LoVo (cell line): ENCODE data around the gene TOM1.

Experiments
- DNase-seq: peaks from one replicate; pipeline ENCODE4 v3.0.0-alpha.2; 2016; ENCODE audit warnings: low spot score

The TOM1 gene

GRCh38 chr22:35324067-35324466, 24.4 kb downstream of the TOM1 start:
- DNase-seq, result no peak

- no peak for DNase-seq
Observed at GRCh38 chr22:35324762-35325161, 25.1 kb downstream of the TOM1 start.

DNA sequence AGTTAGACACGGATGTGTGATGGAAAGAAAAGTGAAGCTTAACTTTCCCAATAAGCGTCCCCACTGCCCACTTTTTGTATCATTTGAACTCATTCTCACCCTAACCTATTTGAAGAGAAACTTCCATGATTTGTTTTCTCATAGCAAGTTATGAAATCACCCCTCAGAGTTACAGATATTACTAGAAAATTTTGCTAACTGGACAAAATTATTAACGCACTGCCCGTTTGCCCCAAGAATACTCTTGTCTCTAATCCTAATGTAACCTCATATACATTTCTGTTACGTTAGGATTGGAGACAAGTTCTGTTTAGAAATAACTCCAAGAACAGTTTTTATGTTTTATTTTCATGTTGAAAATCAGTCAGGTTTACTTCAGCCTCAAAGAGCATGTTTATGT, 25.5 kb downstream of the TOM1 start:
- DNase-seq, result no peak

GRCh38 chr22:35326854-35327562, 27.3 kb downstream of the TOM1 start:
- no peak for DNase-seq

GRCh38 chr22:35327690-35328471, 28.2 kb downstream of the TOM1 start:
- DNase-seq, result no peak

- DNase-seq, result no peak
Observed at GRCh38 chr22:35328472-35328885, 28.8 kb downstream of the TOM1 start.

GRCh38 chr22:35329114-35329847, 29.6 kb downstream of the TOM1 start:
- no peak for DNase-seq

GRCh38 chr22:35330258-35330861, 30.7 kb downstream of the TOM1 start:
- DNase-seq, result no peak

DNA sequence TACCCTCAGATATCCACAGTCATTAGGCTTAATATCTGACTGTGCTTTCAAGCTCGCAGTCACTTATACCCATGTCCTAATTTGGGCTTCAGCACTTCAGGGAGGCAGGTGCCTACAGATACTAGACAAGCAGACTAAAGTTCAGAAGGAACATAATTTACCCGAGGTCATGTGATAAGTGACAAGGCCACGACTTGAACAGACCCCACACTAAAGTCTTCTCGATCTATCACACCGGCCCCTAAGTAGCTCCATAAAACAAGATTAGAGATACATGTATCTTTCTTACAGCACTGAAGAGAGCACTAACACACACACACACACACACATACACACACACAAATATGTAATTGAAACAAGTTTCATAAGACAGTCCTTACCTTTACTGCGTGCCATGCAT, 32.6 kb downstream of the TOM1 start:
- DNase-seq, result no peak

- no peak for DNase-seq
Observed at GRCh38 chr22:35333220-35333619, 33.5 kb downstream of the TOM1 start.

GRCh38 chr22:35334004-35334403, 34.3 kb downstream of the TOM1 start:
- DNase-seq, result no peak

- no peak for DNase-seq
Observed at GRCh38 chr22:35335468-35335867, 35.8 kb downstream of the TOM1 start.

DNA sequence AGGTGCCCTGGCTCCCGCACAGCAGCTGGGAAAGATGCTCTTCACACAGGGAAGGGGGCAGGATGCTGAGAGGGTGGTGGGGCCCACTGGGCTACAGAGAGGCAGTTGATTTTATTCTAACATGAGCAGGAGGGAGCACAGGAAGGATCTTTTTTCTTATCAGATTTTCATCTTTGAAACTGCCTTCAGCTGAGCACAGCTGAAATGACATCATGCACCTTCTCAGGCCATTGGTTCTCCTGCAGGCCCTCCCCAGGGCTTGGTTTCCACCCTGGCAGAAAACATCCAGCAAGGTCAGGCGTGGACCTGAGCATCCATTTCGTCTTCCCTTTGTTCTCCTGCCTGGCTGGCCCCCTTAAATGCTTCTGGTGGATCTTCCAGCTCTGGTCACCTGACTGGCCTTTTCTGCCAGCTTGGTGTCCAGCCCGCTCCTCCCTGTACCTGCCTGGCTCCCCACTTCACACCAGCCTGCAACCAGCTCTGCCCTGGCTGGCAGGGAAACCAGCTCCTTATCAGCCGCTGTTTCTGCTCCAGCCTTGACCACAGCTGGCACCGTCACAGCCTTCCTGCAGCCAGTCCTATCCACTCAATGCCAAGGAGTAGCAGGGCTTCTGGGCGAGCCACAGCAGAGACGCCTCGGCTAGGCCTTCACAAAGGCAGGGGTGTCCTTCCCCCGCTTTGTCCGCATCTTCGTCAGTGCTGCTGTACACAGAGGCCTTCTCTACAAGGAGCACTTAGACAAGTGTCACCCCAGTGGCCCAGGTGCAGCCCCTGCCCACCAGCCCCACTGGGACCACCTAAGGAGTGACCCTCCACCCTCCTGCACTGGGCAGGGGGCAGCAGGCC, 36.5 kb downstream of the TOM1 start:
- no peak for DNase-seq

GRCh38 chr22:35337932-35338331, 38.2 kb downstream of the TOM1 start:
- DNase-seq, result no peak

- DNase-seq, result no peak
Observed at GRCh38 chr22:35341090-35341874, 41.6 kb downstream of the TOM1 start.

DNA sequence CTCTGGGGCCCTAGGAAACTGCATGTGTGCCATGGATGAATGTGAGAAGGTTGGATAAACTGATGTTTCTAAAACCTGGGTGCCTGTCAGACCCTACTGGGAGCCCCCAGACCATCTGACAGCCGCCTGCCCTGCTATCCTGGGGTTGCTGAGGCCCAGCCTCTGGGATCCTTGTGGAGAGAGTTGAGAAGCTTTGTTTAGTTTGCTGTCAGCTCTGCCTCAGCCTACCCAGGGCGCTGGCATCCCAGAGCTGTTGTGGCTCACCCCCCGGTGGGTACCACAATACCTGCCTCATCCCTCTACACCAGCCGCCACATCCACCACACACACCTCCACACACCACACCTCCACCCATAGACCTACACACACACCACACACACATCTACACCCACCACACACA, 42.7 kb downstream of the TOM1 start:
- no peak for DNase-seq

DNA sequence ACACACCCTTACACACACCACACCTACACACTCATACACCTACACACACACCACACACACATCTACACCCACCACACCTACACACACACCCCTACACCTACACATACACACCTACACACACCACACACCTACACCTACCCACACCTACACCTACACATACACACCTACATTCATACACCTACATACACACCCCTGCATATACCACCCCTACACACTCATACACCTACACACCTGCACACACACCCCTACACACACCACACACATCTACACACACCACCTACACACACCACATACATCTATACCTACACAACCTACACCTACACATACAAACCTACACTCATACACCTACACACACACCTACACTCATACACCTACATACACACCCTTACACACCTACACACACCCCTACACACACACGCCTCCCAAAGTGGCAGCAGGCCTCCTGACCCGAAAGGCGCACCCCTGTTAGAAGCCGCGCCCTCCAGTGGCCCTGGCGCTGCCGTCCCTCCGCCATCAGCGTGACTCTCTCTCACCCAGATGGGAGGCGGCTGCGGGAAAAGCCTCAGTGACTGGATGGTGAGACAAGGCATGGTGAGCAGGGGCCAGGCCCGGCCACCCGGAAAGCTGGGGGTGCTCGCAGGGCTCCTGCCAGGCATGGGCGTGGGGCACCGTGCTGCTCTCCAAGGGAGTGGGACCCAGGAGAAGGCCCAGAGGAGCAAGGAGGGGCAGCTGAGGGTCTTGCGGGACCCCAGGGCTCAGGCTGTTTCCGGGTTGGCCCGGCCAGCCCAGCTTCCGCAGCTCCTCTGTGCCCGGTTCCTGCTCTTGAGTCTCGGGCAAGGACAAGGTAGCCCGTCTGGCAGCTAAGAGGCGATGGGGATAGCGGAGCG, 44.2 kb downstream of the TOM1 start:
- no peak for DNase-seq

DNA sequence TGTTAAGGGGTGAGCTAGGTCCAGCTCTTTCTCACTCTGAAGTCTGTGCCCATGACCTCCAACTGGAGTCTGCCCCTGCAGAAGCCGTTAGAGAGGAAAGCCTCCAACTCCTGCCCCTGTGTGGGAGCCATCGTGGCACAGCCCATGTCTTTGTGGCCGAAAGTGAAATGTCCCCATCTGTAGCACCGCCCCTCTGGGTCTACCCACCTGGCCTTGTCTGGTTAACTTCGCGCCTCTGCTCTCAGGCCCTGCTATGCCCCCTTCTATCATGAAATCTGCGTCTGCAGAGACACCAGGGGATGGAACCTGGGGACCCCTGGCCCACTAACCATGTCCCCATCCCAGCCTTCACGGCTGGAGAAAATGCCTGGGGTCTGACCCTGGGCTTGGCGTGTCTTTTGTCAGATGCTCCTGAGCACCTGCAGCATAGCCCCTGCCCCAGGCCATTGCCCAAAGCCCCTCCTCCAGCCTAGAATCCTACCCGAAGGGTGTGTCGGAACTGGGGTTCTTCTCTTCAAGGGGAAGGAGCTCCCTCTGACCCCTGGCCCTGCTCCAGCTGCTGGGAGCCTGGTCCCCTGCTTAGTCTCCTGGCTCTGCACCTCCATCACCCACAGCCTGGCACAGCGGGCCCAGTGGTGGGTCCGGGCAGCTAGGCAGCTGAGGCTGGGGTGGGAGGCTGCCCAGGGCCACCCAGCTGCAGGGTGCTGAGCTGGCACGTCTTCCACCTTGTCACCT, 45.4 kb downstream of the TOM1 start:
- DNase-seq, result no peak
